ENCODE results near the gene PTBP1.

PTBP1 gene

DNA sequence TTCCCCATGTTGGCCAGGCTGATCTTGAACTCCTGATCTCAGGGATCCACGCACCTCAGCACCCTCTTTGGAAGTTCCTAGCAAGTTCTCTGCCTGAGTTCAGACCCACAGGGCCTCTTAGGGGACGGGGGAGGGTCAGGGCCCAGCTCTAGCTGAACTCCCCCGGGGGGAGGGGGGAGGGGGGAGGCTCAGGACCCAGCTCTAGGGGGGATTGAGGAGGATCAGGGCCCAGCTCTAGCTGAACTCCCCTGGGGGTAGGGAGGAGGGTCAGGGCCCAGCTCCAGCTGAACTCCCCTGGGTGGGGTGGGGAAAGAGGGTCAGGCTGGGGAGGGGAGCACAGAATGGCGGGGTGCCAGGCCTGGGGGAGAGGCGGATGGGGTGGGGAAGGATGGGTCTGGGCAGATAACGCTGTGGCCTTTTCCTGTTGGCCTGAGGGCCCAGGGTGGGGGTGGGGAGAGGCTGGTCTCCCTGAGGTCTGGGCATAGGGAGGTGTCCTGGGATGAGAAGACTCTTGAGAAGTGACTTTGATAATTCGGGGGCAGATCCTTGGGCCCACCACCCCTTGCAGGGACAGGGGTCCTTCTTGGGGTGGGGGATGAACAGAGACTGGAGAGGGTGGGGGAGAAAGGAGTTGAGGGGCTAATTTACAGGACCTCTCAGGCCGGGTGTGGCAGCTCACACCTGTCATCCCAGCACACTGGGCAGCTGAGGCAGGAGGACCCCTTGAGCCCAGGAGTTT is 5.5 kb upstream of the PTBP1 start:
- Histone ChIP-seq H3K9ac (peak overlapping the region in 3 of 11 experiments; percentile 6 to 19 (median 17); a peak in 3 of 22 replicates), H3K4me3 (no peak overlapping the region), H3K27ac (peak overlapping the region in 5 of 11 experiments; percentile 7 to 29 (median 18); a peak in 5 of 22 replicates), H3K27me3 (no peaks in the 10 kb centered on the region), H3K4me2 (peak overlapping the region in 9 of 11 experiments; percentile 5 to 38 (median 21); a peak in 9 of 22 replicates), H3K4me1 (peaks cover 28 to 48% (median 36%) of the 10 kb centered on the region in 10 experiments), H3K9me3 (replicated peaks in 1 of 11) (no peaks in the 10 kb centered on the region), H3K36me3 (no peaks in the 10 kb centered on the region), H4K20me1 (no peaks in the 10 kb centered on the region)
- TF ChIP-seq Cebpa-rat (IDR thresholded peaks at IDR 0.05): no peak

DNA sequence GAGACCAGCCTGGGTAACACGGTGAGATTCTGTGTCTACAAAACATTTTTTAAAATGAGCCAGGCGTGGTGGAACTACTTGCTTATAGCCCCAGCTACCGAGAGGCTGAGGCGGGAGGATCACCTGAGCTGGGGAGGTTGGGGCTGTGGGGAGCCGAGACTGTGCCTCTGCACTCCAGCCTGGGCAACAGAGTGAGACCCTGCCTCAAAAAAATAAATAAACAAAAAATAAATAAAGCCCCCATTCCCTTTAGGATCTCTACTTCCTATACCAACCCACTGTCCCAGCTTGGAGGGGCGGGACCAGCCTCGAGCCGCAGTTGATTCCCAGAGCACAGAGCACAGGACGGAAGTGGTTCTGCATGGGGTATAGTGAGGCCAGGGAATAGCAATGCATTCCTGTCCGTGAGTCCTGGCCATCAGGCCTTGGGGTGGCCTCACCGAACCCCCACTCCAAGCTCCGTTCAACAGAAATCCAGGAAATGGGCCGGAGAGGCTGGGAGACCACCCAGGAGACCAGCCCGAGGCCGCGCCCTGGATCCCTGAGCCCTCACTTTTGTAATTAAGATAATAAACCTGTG is 4.9 kb upstream of the PTBP1 start:
- no peak overlapping the region for H3K4me3 ChIP-seq
- H3K27ac ChIP-seq: peak overlapping the region in 5 of 11 experiments; percentile 7 to 29 (median 18); a peak in 5 of 22 replicates
- peak overlapping the region in 4 of 11 experiments; percentile 6 to 35 (median 18); a peak in 3 of 22 replicates for H3K9ac ChIP-seq
- peaks cover 28 to 48% (median 36%) of the 10 kb centered on the region in 10 experiments for H3K4me1 ChIP-seq
- H3K36me3 ChIP-seq: no peaks in the 10 kb centered on the region
- H3K4me2 ChIP-seq: peak overlapping the region in 7 of 11 experiments; percentile 5 to 30 (median 9); a peak in 3 of 22 replicates
- peaks cover 0 to under 1% (median 0%) of the 10 kb centered on the region in 11 experiments; a peak in 1 of 22 replicates for H4K20me1 ChIP-seq
- no peaks in the 10 kb centered on the region for H3K9me3 ChIP-seq (replicated peaks in 1 of 11)
- H3K27me3 ChIP-seq: no peaks in the 10 kb centered on the region
- no peak for TF ChIP-seq Cebpa-rat (IDR thresholded peaks at IDR 0.05)

- H3K9ac ChIP-seq: no peak overlapping the region
- peaks cover 0 to 9% (median 8%) of the 10 kb centered on the region in 11 experiments; a peak in 20 of 22 replicates for H3K36me3 ChIP-seq
- peaks cover 10 to 14% (median 11%) of the 10 kb centered on the region in 11 experiments for H4K20me1 ChIP-seq
These were observed 3.4 kb upstream of the PTBP1 start for GRCh38 chr19:793806-794205.

DNA sequence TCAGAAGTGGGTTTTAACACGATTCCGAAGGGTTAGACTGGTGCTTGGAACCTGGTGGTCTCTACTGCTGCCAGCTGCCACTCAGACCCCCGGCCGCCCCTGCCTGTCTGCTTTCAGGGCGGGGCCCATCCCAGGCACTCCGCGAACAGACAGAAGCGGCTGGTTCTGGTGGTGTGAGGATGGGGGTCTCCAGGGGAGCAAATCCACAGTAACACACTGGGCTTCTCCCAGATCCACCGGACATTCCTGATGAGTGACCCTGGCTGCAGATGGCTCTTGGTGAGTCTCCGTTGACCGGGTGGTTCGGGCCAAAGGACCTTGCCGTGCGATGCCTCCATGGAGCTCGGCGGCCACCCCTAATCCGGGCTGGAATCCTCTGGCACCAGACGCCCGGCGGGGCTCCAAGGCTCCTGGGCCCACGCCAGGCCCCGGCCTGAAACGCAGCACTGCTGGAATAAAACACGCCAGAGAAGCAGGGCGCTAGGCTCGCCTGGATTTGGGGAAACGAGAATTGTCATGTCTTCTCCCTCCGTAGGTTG is 2.1 kb upstream of the PTBP1 start:
- no peak overlapping the region for H3K4me2 ChIP-seq
- H3K27me3 ChIP-seq: no peaks in the 10 kb centered on the region
- H3K27ac ChIP-seq: no peak overlapping the region
- H4K20me1 ChIP-seq: peaks cover 23 to 28% (median 24%) of the 10 kb centered on the region in 11 experiments
- H3K4me3 ChIP-seq: no peak overlapping the region
- peaks cover 23 to 42% (median 33%) of the 10 kb centered on the region in 10 experiments for H3K4me1 ChIP-seq
- no peak overlapping the region for H3K9ac ChIP-seq
- H3K9me3 ChIP-seq (replicated peaks in 1 of 11): peaks cover 0 to 3% (median 0%) of the 10 kb centered on the region in 11 experiments; a peak in 2 of 22 replicates
- no peak for TF ChIP-seq Cebpa-rat (IDR thresholded peaks at IDR 0.05)
- peaks cover 10 to 23% (median 22%) of the 10 kb centered on the region in 11 experiments for H3K36me3 ChIP-seq

More at GRCh38 chr19:793806-794205, 3.4 kb upstream of the PTBP1 start:
- TF ChIP-seq Cebpa-rat (IDR thresholded peaks at IDR 0.05): no peak
- H3K4me1 ChIP-seq: peaks cover 25 to 43% (median 32%) of the 10 kb centered on the region in 10 experiments
- H3K4me2 ChIP-seq: no peak overlapping the region
- H3K4me3 ChIP-seq: no peak overlapping the region
- peaks cover 0 to 3% (median 0%) of the 10 kb centered on the region in 11 experiments; a peak in 2 of 22 replicates for H3K9me3 ChIP-seq (replicated peaks in 1 of 11)
- H3K27me3 ChIP-seq: no peaks in the 10 kb centered on the region
- no peak overlapping the region for H3K27ac ChIP-seq

DNA sequence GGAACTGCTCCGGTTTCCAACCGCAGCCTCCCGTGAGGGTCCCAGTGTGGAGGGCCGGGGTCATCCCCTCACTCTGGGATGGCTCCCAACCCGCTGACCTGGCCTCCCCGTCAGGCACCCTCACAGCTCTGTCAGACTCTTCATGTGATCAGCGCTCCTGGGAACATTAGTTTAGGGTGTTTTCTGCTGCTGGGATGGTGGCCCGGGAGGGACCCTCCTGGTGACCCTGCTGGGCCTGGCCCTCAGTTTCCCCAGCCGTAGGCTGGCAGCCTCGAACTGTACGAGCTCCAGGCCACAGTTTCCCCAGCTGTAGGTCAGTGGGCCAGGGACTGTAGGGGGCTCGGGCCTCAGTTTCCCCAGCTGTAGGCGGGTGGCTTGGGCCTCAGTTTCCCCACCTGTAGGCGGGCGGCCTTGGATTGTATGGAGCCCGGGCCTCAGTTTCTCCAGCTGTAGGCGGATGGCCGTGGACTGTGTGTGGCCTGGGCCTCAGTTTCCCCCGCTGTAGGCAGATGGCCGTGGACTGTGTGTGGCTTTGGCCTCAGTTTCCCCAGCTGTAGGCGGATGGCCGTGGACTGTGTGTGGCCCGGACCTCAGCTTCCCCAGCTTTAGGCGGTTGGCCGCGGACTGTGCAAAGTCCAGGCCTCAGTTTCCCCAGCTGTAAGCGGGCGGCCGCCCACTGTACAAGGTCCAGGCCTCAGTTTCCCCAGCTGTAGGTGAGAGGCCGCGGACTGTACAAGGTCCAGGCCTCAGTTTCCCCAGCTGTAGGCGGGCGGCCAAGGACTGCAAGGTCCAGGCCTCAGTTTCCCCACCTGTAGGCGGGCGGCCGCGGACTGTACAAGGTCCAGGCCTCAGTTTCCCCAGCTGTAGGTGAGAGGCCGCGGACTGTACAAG is 1.3 kb upstream of the PTBP1 start:
- Histone ChIP-seq H3K36me3 (peaks cover 17 to 31% (median 30%) of the 10 kb centered on the region in 11 experiments), H3K9me3 (replicated peaks in 1 of 11) (peaks cover 0 to 3% (median 0%) of the 10 kb centered on the region in 11 experiments; a peak in 2 of 22 replicates), H3K4me1 (peaks cover 31 to 45% (median 38%) of the 10 kb centered on the region in 10 experiments), H4K20me1 (peaks cover 31 to 35% (median 32%) of the 10 kb centered on the region in 11 experiments), H3K27ac (peak overlapping the region; percentile 22 to 96 (median 84); a peak in 21 of 22 replicates), H3K9ac (peak overlapping the region; percentile 76 to 98 (median 84)), H3K4me3 (peak overlapping the region; percentile 58 to 76 (median 67)), H3K4me2 (peak overlapping the region; percentile 78 to 98 (median 92)), H3K27me3 (no peaks in the 10 kb centered on the region)
- TF ChIP-seq Cebpa-rat (IDR thresholded peaks at IDR 0.05): no peak

GRCh38 chr19:797528-798414 is 519 bp downstream of the PTBP1 start:
- peak overlapping the region; percentile 92 to 99 (median 96) for H3K27ac ChIP-seq
- peak overlapping the region; percentile 85 to 99 (median 96) for H3K4me2 ChIP-seq
- peaks cover 35 to 49% (median 48%) of the 10 kb centered on the region in 11 experiments for H3K36me3 ChIP-seq
- peaks cover 50 to 54% (median 51%) of the 10 kb centered on the region in 11 experiments for H4K20me1 ChIP-seq
- no peak for TF ChIP-seq Cebpa-rat (IDR thresholded peaks at IDR 0.05)
- H3K4me1 ChIP-seq: peaks cover 33 to 43% (median 39%) of the 10 kb centered on the region in 10 experiments
- H3K9ac ChIP-seq: peak overlapping the region; percentile 93 to 99 (median 97)
- peak overlapping the region; percentile 85 to 100 (median 99) for H3K4me3 ChIP-seq
- peaks cover 0 to 3% (median 0%) of the 10 kb centered on the region in 11 experiments; a peak in 2 of 22 replicates for H3K9me3 ChIP-seq (replicated peaks in 1 of 11)
- H3K27me3 ChIP-seq: no peaks in the 10 kb centered on the region

- Histone ChIP-seq H3K4me3 (peak overlapping the region; percentile 85 to 100 (median 99)), H4K20me1 (peaks cover 57 to 62% (median 58%) of the 10 kb centered on the region in 11 experiments), H3K36me3 (peaks cover 42 to 57% (median 56%) of the 10 kb centered on the region in 11 experiments), H3K27me3 (no peaks in the 10 kb centered on the region), H3K4me1 (peaks cover 33 to 43% (median 39%) of the 10 kb centered on the region in 10 experiments), H3K9ac (peak overlapping the region; percentile 93 to 99 (median 97)), H3K4me2 (peak overlapping the region; percentile 85 to 99 (median 96)), H3K9me3 (replicated peaks in 1 of 11) (peaks cover 0 to 3% (median 0%) of the 10 kb centered on the region in 11 experiments; a peak in 2 of 22 replicates), H3K27ac (peak overlapping the region; percentile 92 to 99 (median 96); a peak in 21 of 22 replicates)
- no peak for TF ChIP-seq Cebpa-rat (IDR thresholded peaks at IDR 0.05)
These were observed 1.3 kb downstream of the PTBP1 start for GRCh38 chr19:798415-799075.
